Naive thymus-derived CD4-positive, alpha-beta T cell (primary cell): Measurements from ENCODE around the gene LZTS2. TPM values are rescaled to one million over a fixed set of nuclear protein-coding genes. Genes with fewer than 3 reads are reported as not detected.

ENCODE experiments used
- ATAC-seq: fragments of 150-1000 bp; cut with Tn5 transposase; 2 replicates; pipeline ENCODE4 v1.10.0; 2021; ENCODE audit warnings: mild to moderate bottlenecking, moderate library complexity
- CTCF ChIA-PET: fragments of 350-600 bp; sonication (Branson Sonifier 250); formaldehyde crosslinking; loops from one replicate; lab custom pipeline; 2021; ENCODE audit warnings: antibody characterized with exemption; lab: Charles Lee
- POLR2A ChIA-PET: fragments of 350-600 bp; sonication (Branson Sonifier 250); formaldehyde crosslinking; loops from one replicate; lab custom pipeline; 2021; ENCODE audit warnings: antibody characterized with exemption, inconsistent platforms; lab: Charles Lee
- DNase-seq, 9 donors: peaks; one replicate each; pipeline versions ENCODE4 v3.0.0 to v3.0.0-alpha.2; 2020 to 2022; ENCODE audit warnings: mixed read lengths in 1 of 9
- H3K27ac ChIP-seq: one replicate; pipeline ENCODE4 v1.7.0; 2013; ENCODE audit warnings: mild to moderate bottlenecking, low read depth, low read length, moderate library complexity
- H3K27me3 ChIP-seq, 2 donors: one replicate each; pipeline ENCODE4 v1.7.0; 2013; ENCODE audit warnings: low read length in 2 of 2, mild to moderate bottlenecking in 2 of 2, moderate library complexity in 2 of 2; ENCODE audit not compliant: control insufficient read depth in 2 of 2, insufficient read depth in 2 of 2
- H3K36me3 ChIP-seq, 3 experiments: 1 replicate in 2 of 3; 2 replicates in 1 of 3; pipeline ENCODE4 v1.7.0; 2013; ENCODE audit warnings: low read length in 3 of 3, mild to moderate bottlenecking in 3 of 3, moderate library complexity in 1 of 3; ENCODE audit not compliant: insufficient read depth in 3 of 3, control insufficient read depth in 2 of 3
- H3K4me1 ChIP-seq, 2 donors: one replicate each; pipeline ENCODE4 v1.7.0; 2013; ENCODE audit warnings: low read length in 2 of 2, mild to moderate bottlenecking in 2 of 2, moderate library complexity in 1 of 2; ENCODE audit not compliant: control insufficient read depth in 2 of 2, insufficient read depth in 2 of 2
- H3K4me3 ChIP-seq: 2 replicates; pipeline ENCODE4 v1.7.0; 2013; ENCODE audit warnings: mild to moderate bottlenecking, low read length
- H3K9me3 ChIP-seq, 3 experiments: 1 replicate in 2 of 3; 2 replicates in 1 of 3; pipeline ENCODE4 v1.7.0; 2013; ENCODE audit warnings: low read length in 3 of 3; ENCODE audit not compliant: control insufficient read depth in 2 of 3
- H3K27ac Mint-ChIP-seq, 9 donors: one replicate each; pipeline ENCODE4 v1.8.0; 2020 to 2022; ENCODE audit warnings: mixed read lengths in 9 of 9, mild to moderate bottlenecking in 8 of 9, moderate library complexity in 5 of 9, inconsistent platforms in 2 of 9
- H3K27me3 Mint-ChIP-seq, 5 donors: one replicate each; pipeline ENCODE4 v1.8.0; 2021 to 2022; ENCODE audit warnings: mixed read lengths in 5 of 5, mild to moderate bottlenecking in 1 of 5
- H3K36me3 Mint-ChIP-seq, 5 donors: one replicate each; pipeline ENCODE4 v1.8.0; 2020 to 2022; ENCODE audit warnings: mixed read lengths in 5 of 5, mild to moderate bottlenecking in 3 of 5, inconsistent platforms in 1 of 5
- H3K4me1 Mint-ChIP-seq, 7 donors: one replicate each; pipeline ENCODE4 v1.8.0; 2020 to 2022; ENCODE audit warnings: mixed read lengths in 7 of 7, mild to moderate bottlenecking in 3 of 7, inconsistent platforms in 1 of 7
- H3K4me3 Mint-ChIP-seq, 10 donors: one replicate each; pipeline ENCODE4 v1.8.0; 2020 to 2022; ENCODE audit warnings: mild to moderate bottlenecking in 10 of 10, mixed read lengths in 10 of 10, moderate library complexity in 6 of 10, inconsistent platforms in 2 of 10
- H3K9me3 Mint-ChIP-seq, 11 donors: one replicate each; pipeline ENCODE4 v1.8.0; 2020 to 2022; ENCODE audit warnings: mixed read lengths in 11 of 11, mild to moderate bottlenecking in 4 of 11, inconsistent platforms in 1 of 11, moderate library complexity in 1 of 11
- intact Hi-C, 2 donors: fragments of 100-400 bp; cut with micrococcal nuclease; formaldehyde crosslinking; loops; one replicate each; pipeline ENCODE4 v1.15.1; 2023
- polyA plus RNA-seq, 2 donors: library from polyadenylated mRNA; unstranded; fragments of 300-500 nt; fragmentation: Illumina TruSeq; gene quantifications; one replicate each; pipeline ENCODE4 v1.2.3, GENCODE V29; 2021
- total RNA-seq, 6 experiments: library from RNA in 5 of 6; stranded (reverse) in 5 of 6; gene quantifications; 1 replicate in 5 of 6; 2 replicates in 1 of 6; pipeline ENCODE4 v1.2.3 and lab custom pipeline; 2021 to 2026

Gene LZTS2
- total and polyA plus RNA-seq, 7 experiments from 2014 or later, result 10.8 to 44.7 (median 25.5) TPM

DNA sequence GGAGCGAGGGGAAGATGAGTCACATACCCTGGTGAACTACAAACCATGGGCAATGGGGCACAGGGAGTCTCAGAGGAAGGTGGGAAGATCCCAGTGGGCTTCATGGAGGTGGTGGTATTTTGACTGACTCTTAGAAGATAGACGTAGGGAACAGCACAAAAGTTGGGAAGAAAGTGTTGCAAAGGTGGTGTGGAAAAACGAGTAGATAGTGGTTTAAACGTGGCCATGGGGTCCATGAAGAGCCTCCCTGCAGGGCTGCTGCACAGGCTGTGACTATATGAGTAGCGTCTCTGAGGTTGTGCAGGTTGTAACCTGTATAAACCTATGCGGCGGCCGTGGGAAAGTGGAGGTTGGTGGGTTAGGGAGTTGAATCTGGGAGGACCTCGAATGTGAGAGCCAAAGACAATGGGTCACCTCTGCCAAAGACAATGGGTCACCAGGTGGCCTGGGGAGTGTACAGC lies 13.8 kb downstream of the LZTS2 start:
- intact Hi-C loops, result loop anchor here (2.0 to 10.0 kb wide), 4 partner anchors 45 to 451 kb away; partner anchors contain the start of genes PAX2 (in 1 of the 2) and SEMA4G (in 1 of the 2)
- Histone ChIP-seq H3K4me3 (no peak overlapping the region), H3K9me3 (no peaks in the 10 kb centered on the region), H3K36me3 (no peaks in the 10 kb centered on the region), H3K27ac (no peak overlapping the region), H3K4me1 (peaks cover 0 to 5% of the 10 kb centered on the region in 2 donors), H3K27me3 (peaks cover 0 to 2% of the 10 kb centered on the region in 2 donors)
- Mint-ChIP-seq H3K4me1 (peaks cover 9 to 21% (median 17%) of the 10 kb centered on the region in 7 donors), H3K36me3 (no peaks in the 10 kb centered on the region), H3K9me3 (no peaks in the 10 kb centered on the region), H3K27ac (peak overlapping the region in 3 of 9 donors; percentile 8 to 75 (median 41)), H3K27me3 (peaks cover 28 to 43% (median 36%) of the 10 kb centered on the region in 5 donors), H3K4me3 (peak overlapping the region in 1 of 10 donors; percentile 24)
- ChIA-PET CTCF (interaction anchor here (0.7 to 4.2 kb wide), 6 partner anchors 9 to 644 kb away, joined by 4 to 56 read pairs (median 8); partner anchors contain the start of genes LZTS2, PDZD7 and SFXN3), POLR2A (no interaction called here)
- ATAC-seq, result no peak
- DNase-seq, result no peak

- POLR2A ChIA-PET, result interaction anchor here (0.6 to 1.0 kb wide), 3 partner anchors 15 to 18 kb away, joined by 3 to 9 read pairs (median 3); partner anchors contain the start of gene LZTS2
- Histone ChIP-seq H3K4me1 (peaks cover 0 to 5% of the 10 kb centered on the region in 2 donors), H3K4me3 (no peak overlapping the region), H3K36me3 (no peaks in the 10 kb centered on the region), H3K27ac (no peak overlapping the region), H3K27me3 (peaks cover 0 to 2% of the 10 kb centered on the region in 2 donors), H3K9me3 (no peaks in the 10 kb centered on the region)
- H3K27me3 Mint-ChIP-seq, result peaks cover 34 to 48% (median 38%) of the 10 kb centered on the region in 5 donors
- H3K27ac Mint-ChIP-seq, result peak overlapping the region in 4 of 9 donors; percentile 21 to 85 (median 31)
- no peaks in the 10 kb centered on the region for H3K36me3 Mint-ChIP-seq
- peak; percentile 67 for ATAC-seq
- no peak overlapping the region for H3K4me3 Mint-ChIP-seq
- peaks cover 9 to 25% (median 17%) of the 10 kb centered on the region in 7 donors for H3K4me1 Mint-ChIP-seq
- peak; percentile 55 to 83 (median 65) for DNase-seq
- CTCF ChIA-PET, result interaction anchor here (0.5 to 4.2 kb wide), 22 partner anchors 10 to 818 kb away, joined by 3 to 56 read pairs (median 4); partner anchors contain the start of genes LZTS2, MRPL43, PDZD7 and SFXN3
- intact Hi-C loops, result loop anchor here (1.0 to 10.0 kb wide), 7 partner anchors 15 to 452 kb away; partner anchors contain the start of genes LZTS2 (in 2 of the 2), PDZD7 (in 2 of the 2), SFXN3 (in 2 of the 2) and PAX2 (in 1 of the 2)
- H3K9me3 Mint-ChIP-seq, result no peaks in the 10 kb centered on the region
Observed at GRCh38 chr10:101014230-101014884, 14.7 kb downstream of the LZTS2 start.

- H3K4me1 ChIP-seq, result peaks cover 0 to 5% of the 10 kb centered on the region in 2 donors
- Mint-ChIP-seq H3K36me3 (no peaks in the 10 kb centered on the region), H3K27ac (no peak overlapping the region), H3K9me3 (no peaks in the 10 kb centered on the region), H3K4me3 (no peak overlapping the region), H3K4me1 (peaks cover 9 to 28% (median 20%) of the 10 kb centered on the region in 7 donors), H3K27me3 (peaks cover 37 to 52% (median 42%) of the 10 kb centered on the region in 5 donors)
- CTCF ChIA-PET, result interaction anchor here (0.5 to 4.2 kb wide), 19 partner anchors 10 to 466 kb away, joined by 3 to 56 read pairs (median 3); partner anchors contain the start of genes LZTS2, MRPL43, PDZD7 and SFXN3
- ATAC-seq, result no peak
- H3K4me3 ChIP-seq, result no peak overlapping the region
- intact Hi-C loops, result loop anchor here (1.0 to 10.0 kb wide), 7 partner anchors 16 to 453 kb away; partner anchors contain the start of genes LZTS2 (in 2 of the 2), PDZD7 (in 2 of the 2), SFXN3 (in 2 of the 2) and PAX2 (in 1 of the 2)
- no peaks in the 10 kb centered on the region for H3K9me3 ChIP-seq
- no peaks in the 10 kb centered on the region for H3K36me3 ChIP-seq
- H3K27me3 ChIP-seq, result peaks cover 0 to 2% of the 10 kb centered on the region in 2 donors
- DNase-seq, result no peak
- POLR2A ChIA-PET, result interaction anchor here (0.9 to 1.5 kb wide), 3 partner anchors 16 to 18 kb away, joined by 3 to 9 read pairs (median 5); partner anchors contain the start of gene LZTS2
- no peak overlapping the region for H3K27ac ChIP-seq
Observed at GRCh38 chr10:101014966-101015581, 15.5 kb downstream of the LZTS2 start.

GRCh38 chr10:101015582-101015973 lies 16.0 kb downstream of the LZTS2 start:
- peaks cover 0 to 5% of the 10 kb centered on the region in 2 donors for H3K4me1 ChIP-seq
- no peaks in the 10 kb centered on the region for H3K9me3 Mint-ChIP-seq
- CTCF ChIA-PET, result interaction anchor here (0.9 to 4.2 kb wide), 6 partner anchors 16 to 455 kb away, joined by 3 to 56 read pairs (median 4); partner anchors contain the start of gene LZTS2
- peaks cover 37 to 52% (median 46%) of the 10 kb centered on the region in 5 donors for H3K27me3 Mint-ChIP-seq
- peaks cover 9 to 28% (median 20%) of the 10 kb centered on the region in 7 donors for H3K4me1 Mint-ChIP-seq
- no peak overlapping the region for H3K27ac ChIP-seq
- no peak overlapping the region for H3K4me3 Mint-ChIP-seq
- no peak overlapping the region for H3K27ac Mint-ChIP-seq
- ATAC-seq (no peak), DNase-seq (no peak)
- POLR2A ChIA-PET, result interaction anchor here (1.5 kb wide), 1 partner anchor 18 kb away, joined by 5 read pairs; no protein-coding TSS in a partner anchor
- H3K36me3 Mint-ChIP-seq, result no peaks in the 10 kb centered on the region
- intact Hi-C loops, result loop anchor here in 1 of 2 donors (2.0 to 10.0 kb wide), 2 partner anchors 271 to 345 kb away; partner anchors contain the start of gene PAX2
- H3K9me3 ChIP-seq, result no peaks in the 10 kb centered on the region
- H3K4me3 ChIP-seq, result no peak overlapping the region
- H3K36me3 ChIP-seq, result no peaks in the 10 kb centered on the region
- peaks cover 0 to 2% of the 10 kb centered on the region in 2 donors for H3K27me3 ChIP-seq

- H3K9me3 Mint-ChIP-seq, result no peaks in the 10 kb centered on the region
- Histone ChIP-seq H3K4me3 (no peak overlapping the region), H3K9me3 (no peaks in the 10 kb centered on the region), H3K27ac (no peak overlapping the region), H3K4me1 (peaks cover 0 to 5% of the 10 kb centered on the region in 2 donors), H3K36me3 (no peaks in the 10 kb centered on the region), H3K27me3 (peaks cover 0 to 2% of the 10 kb centered on the region in 2 donors)
- peaks cover 45 to 58% (median 50%) of the 10 kb centered on the region in 5 donors for H3K27me3 Mint-ChIP-seq
- CTCF ChIA-PET, result interaction anchor here (1.0 to 4.2 kb wide), 3 partner anchors 17 to 162 kb away, joined by 3 to 56 read pairs (median 3); partner anchors contain the start of gene LZTS2
- POLR2A ChIA-PET, result interaction anchor here (1.0 to 1.1 kb wide), 2 partner anchors 15 to 20 kb away, joined by 3 read pairs; no protein-coding TSS in a partner anchor
- no peak for ATAC-seq
- intact Hi-C loops, result loop anchor here in 1 of 2 donors (10.0 kb wide), 1 partner anchor 272 kb away; the partner anchor contains the start of gene PAX2
- H3K4me3 Mint-ChIP-seq, result no peak overlapping the region
- no peak for DNase-seq
- H3K27ac Mint-ChIP-seq, result no peak overlapping the region
- H3K36me3 Mint-ChIP-seq, result no peaks in the 10 kb centered on the region
- peaks cover 9 to 28% (median 20%) of the 10 kb centered on the region in 7 donors for H3K4me1 Mint-ChIP-seq
Observed at GRCh38 chr10:101016814-101017213, 17.2 kb downstream of the LZTS2 start.
